HG02840 (cell line): ENCODE results near the gene NUMBL.

Experiments
- ATAC-seq: cut with Tn5 transposase; IDR thresholded peaks from one replicate; pipeline ENCODE4 v1.9.1; 2021; ENCODE audit warnings: mild to moderate bottlenecking, moderate library complexity, moderate number of reproducible peaks; ENCODE audit not compliant: unreplicated experiment, low FRiP score

Gene NUMBL

GRCh38 chr19:40691421-40692211 lies 1.2 kb upstream of the NUMBL start:
- no peak for ATAC-seq

- peak; percentile 49 for ATAC-seq
These were observed 406 bp upstream of the NUMBL start for GRCh38 chr19:40690693-40691420.

- ATAC-seq = no peak
These were observed 957 bp downstream of the NUMBL start for GRCh38 chr19:40689339-40690049.

- ATAC-seq = no peak
These were observed 1.5 kb downstream of the NUMBL start for GRCh38 chr19:40688987-40689338.

- ATAC-seq = no peak
These were observed 2.1 kb downstream of the NUMBL start for GRCh38 chr19:40688309-40688708.

GRCh38 chr19:40687525-40688016 lies 2.9 kb downstream of the NUMBL start:
- no peak for ATAC-seq

- no peak for ATAC-seq
These were observed 3.4 kb downstream of the NUMBL start for GRCh38 chr19:40686882-40687524.

- no peak for ATAC-seq
These were observed 4.9 kb downstream of the NUMBL start for GRCh38 chr19:40685563-40685962.

- no peak for ATAC-seq
These were observed 5.4 kb downstream of the NUMBL start for GRCh38 chr19:40685016-40685526.

GRCh38 chr19:40684280-40684679 lies 6.2 kb downstream of the NUMBL start:
- ATAC-seq = no peak

GRCh38 chr19:40683437-40683836 lies 7.0 kb downstream of the NUMBL start:
- no peak for ATAC-seq

GRCh38 chr19:40682431-40682964 lies 8.0 kb downstream of the NUMBL start:
- no peak for ATAC-seq

GRCh38 chr19:40681039-40681438 lies 9.4 kb downstream of the NUMBL start:
- no peak for ATAC-seq

- no peak for ATAC-seq
These were observed 13.3 kb downstream of the NUMBL start for GRCh38 chr19:40677156-40677555.

GRCh38 chr19:40674291-40674690 lies 16.2 kb downstream of the NUMBL start:
- ATAC-seq = no peak

GRCh38 chr19:40673397-40673796 lies 17.1 kb downstream of the NUMBL start:
- ATAC-seq = no peak

GRCh38 chr19:40672573-40673299 lies 17.7 kb downstream of the NUMBL start:
- ATAC-seq = no peak

- no peak for ATAC-seq
These were observed 18.4 kb downstream of the NUMBL start for GRCh38 chr19:40672038-40672437.

- ATAC-seq = no peak
These were observed 19.0 kb downstream of the NUMBL start for GRCh38 chr19:40671404-40671803.
